ENCODE results near the gene ERI2. TPM values are rescaled to one million over a fixed set of nuclear protein-coding genes. Genes with fewer than 3 reads are reported as not detected.

Gene ERI2
- total RNA-seq, 1 experiment from 2014 or later = 38.4 TPM

Small RNAs within 50 kb of the gene (small RNA-seq; reads per million reads assigned to genes)
- gene RF00618 (0 to 0.06 reads per million in 2 experiments), gene RNU6-944P (0.04 to 0.12 reads per million in 2 experiments)

Other genes starting within 250 kb of the ERI2 start
- not detected in 2 replicates for gene ACSM2B, start 230.1 kb downstream of the ERI2 start, total RNA-seq (2014; rRNA removed; shearing (Covaris generic))
- not detected in 2 replicates for gene ACSM1, start 108.8 kb downstream of the ERI2 start, total RNA-seq (2014; rRNA removed; shearing (Covaris generic))
- 63.6 and 65.1 TPM in 2 replicates for gene THUMPD1, start 64.7 kb downstream of the ERI2 start, total RNA-seq (2014; rRNA removed; shearing (Covaris generic))
- gene ACSM3, start 42.5 kb downstream of the ERI2 start, total RNA-seq (2014; rRNA removed; shearing (Covaris generic)) = 1.6 and 2.1 TPM in 2 replicates
- gene REXO5, start 55 bp upstream of the ERI2 start, total RNA-seq (2014; rRNA removed; shearing (Covaris generic)) = 6.1 and 6.5 TPM in 2 replicates
- gene DCUN1D3, start 93.9 kb upstream of the ERI2 start, total RNA-seq (2014; rRNA removed; shearing (Covaris generic)) = 10.0 and 10.1 TPM in 2 replicates
- gene LYRM1, start 94.3 kb upstream of the ERI2 start, total RNA-seq (2014; rRNA removed; shearing (Covaris generic)) = 72.7 and 74.2 TPM in 2 replicates

All from NCI-H460 (cell line).